ENCODE results near the gene TXNDC8.

GRCh38 chr9:110337727-110338126 lies at the start of gene TXNDC8:
- TF ChIP-seq CTCF (IDR thresholded peaks at IDR 0.05; ENCODE audit: borderline replicate concordance, extremely low read depth, low read length, poor library complexity, severe bottlenecking) = no peak
- TF ChIP-seq EZH2 (IDR thresholded peaks at IDR 0.05; ENCODE audit: borderline replicate concordance, low read depth, low read length, severe bottlenecking) = no peak
